HepG2 (cell line): Measurements from ENCODE around the gene RIMS3. TPM values are rescaled to one million over a fixed set of nuclear protein-coding genes. Genes with fewer than 3 reads are reported as not detected.

Source experiments
- DDIT3 ChIP-seq: sonication (generic); formaldehyde crosslinking; IDR thresholded peaks from 2 replicates; pipeline ENCODE4 v1.4.0; 2020; ENCODE audit warnings: mild to moderate bottlenecking, missing genetic modification reagents
- EED ChIP-seq: sonication (generic); formaldehyde crosslinking; IDR thresholded peaks from 2 replicates; pipeline ENCODE4 v1.5.0; 2020; ENCODE audit warnings: mild to moderate bottlenecking, missing genetic modification reagents
- ELF4 ChIP-seq: sonication (generic); formaldehyde crosslinking; IDR thresholded peaks from 2 replicates; pipeline ENCODE4 v1.5.0; 2020; ENCODE audit warnings: missing genetic modification reagents, mild to moderate bottlenecking, moderate library complexity, borderline replicate concordance
- FOXO1 ChIP-seq: sonication (generic); formaldehyde crosslinking; IDR thresholded peaks from 2 replicates; pipeline ENCODE4 v1.4.0; 2020; ENCODE audit warnings: missing genetic modification reagents
- KAT7 ChIP-seq: IDR thresholded peaks from 2 replicates; pipeline ENCODE4 v1.6.1; 2018; ENCODE audit warnings: borderline replicate concordance, missing compliant biosample characterization
- KIAA2018 ChIP-seq: sonication (generic); formaldehyde crosslinking; IDR thresholded peaks from 2 replicates; pipeline ENCODE4 v1.5.0; 2020; ENCODE audit warnings: mild to moderate bottlenecking, missing genetic modification reagents, borderline replicate concordance
- KLF15 ChIP-seq: sonication (generic); formaldehyde crosslinking; IDR thresholded peaks from 2 replicates; pipeline ENCODE4 v1.8.1; 2023; ENCODE audit warnings: borderline replicate concordance, mild to moderate bottlenecking, inconsistent platforms, missing genetic modification reagents, mixed read lengths
- KMT2A ChIP-seq: sonication (generic); formaldehyde crosslinking; IDR thresholded peaks from 2 replicates; pipeline ENCODE4 v1.4.0; 2020; ENCODE audit warnings: missing genetic modification reagents
- MZF1 ChIP-seq: sonication (generic); formaldehyde crosslinking; IDR thresholded peaks from 2 replicates; pipeline ENCODE4 v1.8.1; 2023; ENCODE audit warnings: mild to moderate bottlenecking, missing genetic modification reagents, borderline replicate concordance
- NAIF1 ChIP-seq: sonication (generic); formaldehyde crosslinking; IDR thresholded peaks from 2 replicates; pipeline ENCODE4 v1.5.0; 2020; ENCODE audit warnings: mild to moderate bottlenecking, missing genetic modification reagents, borderline replicate concordance
- NBN ChIP-seq: fragments of 450-650 bp; conservative IDR thresholded peaks from 2 replicates; pipeline ENCODE4 v1.6.1; 2017
- SRF ChIP-seq: IDR thresholded peaks from 2 replicates; pipeline ENCODE4 v1.6.1; 2011; ENCODE audit warnings: mild to moderate bottlenecking, low read depth, low read length, moderate library complexity
- TARDBP ChIP-seq: sonication (generic); formaldehyde crosslinking; IDR thresholded peaks from 2 replicates; pipeline ENCODE4 v1.8.0; 2022; ENCODE audit warnings: mild to moderate bottlenecking, missing genetic modification reagents
- TFE3 ChIP-seq: IDR thresholded peaks from 2 replicates; pipeline ENCODE4 v1.6.1; 2016
- THAP7 ChIP-seq: sonication (generic); formaldehyde crosslinking; IDR thresholded peaks from 2 replicates; pipeline ENCODE4 v1.8.1; 2023; ENCODE audit warnings: mild to moderate bottlenecking, missing genetic modification reagents
- ZIK1 ChIP-seq: sonication (generic); formaldehyde crosslinking; IDR thresholded peaks from 2 replicates; pipeline ENCODE4 v1.5.0; 2020; ENCODE audit warnings: mild to moderate bottlenecking, low read depth, missing genetic modification reagents, borderline replicate concordance
- ZMYM4 ChIP-seq: sonication (generic); formaldehyde crosslinking; IDR thresholded peaks from 2 replicates; pipeline ENCODE4 v1.8.1; 2023; ENCODE audit warnings: mild to moderate bottlenecking, missing genetic modification reagents
- polyA plus RNA-seq, 8 experiments: library from polyadenylated mRNA; depleted of rRNA in 3 of 8; stranded (reverse) in 7 of 8; unstranded in 1 of 8; fragments of >200 nt; fragmentation: Illumina TruSeq in 4 of 8; extraction: Trizol in 4 of 8; gene quantifications; 2 replicates each; pipeline versions ENCODE4 v1.2.1 to v1.2.3, GENCODE V29; 2011 to 2016; ENCODE audit warnings: low read depth in 4 of 8, missing spikeins in 1 of 8, mixed read lengths in 1 of 8; ENCODE audit not compliant: insufficient read depth in 1 of 8
- total RNA-seq, 5 experiments: library from RNA; depleted of rRNA; stranded (reverse); fragments of >200 nt; fragmentation: Illumina TruSeq; extraction: Trizol; gene quantifications; 2 replicates each; pipeline ENCODE4 v1.2.3, GENCODE V29; 2016; ENCODE audit warnings: low read depth in 1 of 5

The RIMS3 gene
- total and polyA plus RNA-seq, 2 of the 13 experiments (the other 11 are each of a cell fraction or from before 2014, with no cell fraction given), result 2.1 to 5.4 TPM

GRCh38 chr1:40691538-40692428 lies 26.3 kb upstream of the RIMS3 start, which contains the start of gene NFYC (continued):
- TF ChIP-seq KIAA2018 (CRISPR knock-in tag) (no peak), ELF4 (CRISPR knock-in tag) (no peak), KAT7 (CRISPR knock-in tag) (peak; percentile 61; the same call in 1 of the 2 replicates), DDIT3 (CRISPR knock-in tag) (no peak), FOXO1 (CRISPR knock-in tag) (peak; percentile 19; the same call in 1 of the 2 replicates), NBN (no peak), SRF (no peak), KMT2A (peak; percentile 69; the same call in 1 of the 2 replicates), MZF1 (CRISPR knock-in tag) (peak; percentile 72; the same call in 1 of the 2 replicates), TARDBP (peak; percentile 94), NAIF1 (CRISPR knock-in tag) (peak; percentile 62; the same call in 1 of the 2 replicates), THAP7 (CRISPR knock-in tag) (no peak; the same call in 1 of the 2 replicates), KLF15 (CRISPR knock-in tag) (no peak), ZIK1 (peak; percentile 95), EED (CRISPR knock-in tag) (peak; percentile 40; the same call in 1 of the 2 replicates), TFE3 (peak; percentile 27; the same call in 1 of the 2 replicates), ZMYM4 (CRISPR knock-in tag) (peak; percentile 98)
